HepG2 (cell line): ENCODE results near the gene KPNB1. TPM values are rescaled to one million over a fixed set of nuclear protein-coding genes. Genes with fewer than 3 reads are reported as not detected.

ENCODE experiments used
- ARID2 ChIP-seq: sonication (generic); formaldehyde crosslinking; IDR thresholded peaks from 2 replicates; pipeline ENCODE4 v1.8.1; 2022; ENCODE audit warnings: mild to moderate bottlenecking, missing genetic modification reagents, borderline replicate concordance
- ARNT2 ChIP-seq: sonication (generic); formaldehyde crosslinking; IDR thresholded peaks from 2 replicates; pipeline ENCODE4 v1.8.0; 2022; ENCODE audit warnings: mild to moderate bottlenecking, low read depth, missing genetic modification reagents, moderate library complexity
- CBX2 ChIP-seq, 2 experiments: fragments of 200-600 bp in 1 of 2; sonication (generic); formaldehyde crosslinking in 1 of 2; IDR thresholded peaks; 2 replicates each; pipeline versions ENCODE4 v1.7.0 to v1.8.1; 2018 to 2022; ENCODE audit warnings: low read depth in 2 of 2, low read length in 1 of 2, mild to moderate bottlenecking in 1 of 2, missing genetic modification reagents in 1 of 2
- NFYC ChIP-seq: IDR thresholded peaks from 2 replicates; pipeline ENCODE4 v1.6.1; 2016; ENCODE audit warnings: missing genetic modification reagents, missing compliant biosample characterization
- POGZ ChIP-seq: sonication (generic); formaldehyde crosslinking; IDR thresholded peaks from 2 replicates; pipeline ENCODE4 v1.4.0; 2020; ENCODE audit warnings: mild to moderate bottlenecking, missing genetic modification reagents
- RNF2 ChIP-seq: fragments of 450-650 bp; conservative IDR thresholded peaks from 2 replicates; pipeline ENCODE4 v1.6.1; 2016; ENCODE audit warnings: low read depth
- SMAD3 ChIP-seq: sonication (generic); formaldehyde crosslinking; IDR thresholded peaks from 2 replicates; pipeline ENCODE4 v1.4.0; 2020; ENCODE audit warnings: missing genetic modification reagents
- TMF1 ChIP-seq: sonication (generic); formaldehyde crosslinking; IDR thresholded peaks from 2 replicates; pipeline ENCODE4 v1.8.1; 2022; ENCODE audit warnings: low read depth, missing genetic modification reagents
- ZFP1 ChIP-seq: IDR thresholded peaks from 2 replicates; pipeline ENCODE4 v1.6.1; 2016
- ZNF136 ChIP-seq: sonication (generic); formaldehyde crosslinking; IDR thresholded peaks from 2 replicates; pipeline ENCODE4 v1.8.1; 2022; ENCODE audit warnings: low read depth, mild to moderate bottlenecking, moderate library complexity, missing genetic modification reagents
- ZNF207 ChIP-seq: fragments of 450-650 bp; IDR thresholded peaks from 2 replicates; pipeline ENCODE4 v1.6.1; 2016; ENCODE audit warnings: antibody characterized with exemption, borderline replicate concordance
- ZNF230 ChIP-seq: sonication (generic); formaldehyde crosslinking; IDR thresholded peaks from 2 replicates; pipeline ENCODE4 v1.4.0; 2020; ENCODE audit warnings: mild to moderate bottlenecking, missing genetic modification reagents
- ZNF232 ChIP-seq: sonication (generic); formaldehyde crosslinking; IDR thresholded peaks from 2 replicates; pipeline ENCODE4 v1.4.0; 2020; ENCODE audit warnings: missing genetic modification reagents, borderline replicate concordance
- ZNF569 ChIP-seq: sonication (generic); formaldehyde crosslinking; IDR thresholded peaks from 2 replicates; pipeline ENCODE4 v1.5.0; 2020; ENCODE audit warnings: mild to moderate bottlenecking, missing genetic modification reagents, moderate library complexity, borderline replicate concordance
- polyA plus RNA-seq, 8 experiments: library from polyadenylated mRNA; depleted of rRNA in 3 of 8; stranded (reverse) in 7 of 8; unstranded in 1 of 8; fragments of >200 nt; fragmentation: Illumina TruSeq in 4 of 8; extraction: Trizol in 4 of 8; gene quantifications; 2 replicates each; pipeline versions ENCODE4 v1.2.1 to v1.2.3, GENCODE V29; 2011 to 2016; ENCODE audit warnings: low read depth in 4 of 8, missing spikeins in 1 of 8, mixed read lengths in 1 of 8; ENCODE audit not compliant: insufficient read depth in 1 of 8
- total RNA-seq, 5 experiments: library from RNA; depleted of rRNA; stranded (reverse); fragments of >200 nt; fragmentation: Illumina TruSeq; extraction: Trizol; gene quantifications; 2 replicates each; pipeline ENCODE4 v1.2.3, GENCODE V29; 2016; ENCODE audit warnings: low read depth in 1 of 5
- TF ChIP-seq, protein P1 (sequence below): sonication (generic); formaldehyde crosslinking; conservative IDR thresholded peaks from 2 replicates; pipeline ENCODE4 v1.8.1; 2023; ENCODE audit warnings: missing genetic modification reagents
- TF ChIP-seq, protein P2 (sequence below): sonication (generic); formaldehyde crosslinking; IDR thresholded peaks from 2 replicates; pipeline ENCODE4 v1.5.0; 2020; ENCODE audit warnings: mild to moderate bottlenecking, missing genetic modification reagents, moderate library complexity
- TF ChIP-seq, protein P3 (sequence below): sonication (generic); formaldehyde crosslinking; IDR thresholded peaks from 2 replicates; pipeline ENCODE4 v1.8.0; 2023; ENCODE audit warnings: mild to moderate bottlenecking, missing genetic modification reagents
- TF ChIP-seq, protein P4 (sequence below): sonication (generic); formaldehyde crosslinking; IDR thresholded peaks from 2 replicates; pipeline ENCODE4 v1.9.0; 2022; ENCODE audit warnings: low read depth, missing genetic modification reagents
- TF ChIP-seq, protein P5 (sequence below): sonication (generic); formaldehyde crosslinking; IDR thresholded peaks from 2 replicates; pipeline ENCODE4 v1.9.0; 2022; ENCODE audit warnings: missing genetic modification reagents, mild to moderate bottlenecking, borderline replicate concordance
- TF ChIP-seq, protein P6 (sequence below): sonication (generic); formaldehyde crosslinking; IDR thresholded peaks from 2 replicates; pipeline ENCODE4 v1.5.1; 2020; ENCODE audit warnings: mild to moderate bottlenecking, missing genetic modification reagents, borderline replicate concordance

The KPNB1 gene
- total and polyA plus RNA-seq, 2 of the 13 experiments (the other 11 are each of a cell fraction or from before 2014, with no cell fraction given): 164 to 424 TPM

DNA sequence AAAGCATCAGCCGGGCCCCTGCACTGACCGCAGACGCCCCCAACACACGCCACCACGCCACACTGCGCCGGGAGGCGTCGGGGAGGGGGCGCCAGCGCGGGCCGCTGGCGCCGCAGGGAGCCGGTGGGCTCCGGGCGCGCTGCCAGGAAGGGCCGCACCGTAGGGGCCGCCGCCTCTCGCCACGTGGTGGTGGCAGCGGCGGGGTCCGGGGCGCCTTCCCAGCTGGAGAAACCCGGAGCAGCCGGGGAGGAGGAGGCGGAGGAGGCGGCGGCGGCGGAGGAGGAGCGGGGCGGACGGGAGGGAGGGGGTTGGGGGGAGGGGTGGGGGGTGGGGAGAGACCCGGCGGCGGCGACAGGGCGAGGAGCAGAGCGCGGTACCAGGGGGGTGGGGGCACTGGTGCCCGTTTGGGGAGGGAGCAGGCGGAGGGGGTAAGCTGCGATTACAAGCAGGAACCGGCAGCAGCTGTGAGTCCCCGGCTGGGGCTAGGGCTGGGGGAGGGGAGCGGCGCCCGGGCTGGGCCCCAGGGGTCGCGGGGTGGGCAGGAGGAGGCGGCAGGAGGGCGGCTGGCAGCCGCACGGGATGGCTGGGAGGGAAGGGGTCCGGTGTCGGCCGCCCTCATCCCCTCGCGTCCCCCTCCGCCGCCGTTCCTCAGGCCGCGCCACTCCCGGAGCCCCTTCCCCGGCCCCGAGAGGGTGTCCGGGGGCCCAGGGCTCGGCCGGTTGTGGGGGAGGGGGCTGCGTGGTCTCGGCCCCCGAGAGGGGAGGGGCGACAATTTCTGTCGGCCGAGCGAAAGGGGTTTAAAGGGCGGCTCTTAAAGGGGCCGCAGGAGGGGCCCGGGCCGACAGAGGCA is 44.2 kb downstream of the KPNB1 start, which contains the start of gene TBKBP1 (continued):
- TF ChIP-seq, protein P1, sequence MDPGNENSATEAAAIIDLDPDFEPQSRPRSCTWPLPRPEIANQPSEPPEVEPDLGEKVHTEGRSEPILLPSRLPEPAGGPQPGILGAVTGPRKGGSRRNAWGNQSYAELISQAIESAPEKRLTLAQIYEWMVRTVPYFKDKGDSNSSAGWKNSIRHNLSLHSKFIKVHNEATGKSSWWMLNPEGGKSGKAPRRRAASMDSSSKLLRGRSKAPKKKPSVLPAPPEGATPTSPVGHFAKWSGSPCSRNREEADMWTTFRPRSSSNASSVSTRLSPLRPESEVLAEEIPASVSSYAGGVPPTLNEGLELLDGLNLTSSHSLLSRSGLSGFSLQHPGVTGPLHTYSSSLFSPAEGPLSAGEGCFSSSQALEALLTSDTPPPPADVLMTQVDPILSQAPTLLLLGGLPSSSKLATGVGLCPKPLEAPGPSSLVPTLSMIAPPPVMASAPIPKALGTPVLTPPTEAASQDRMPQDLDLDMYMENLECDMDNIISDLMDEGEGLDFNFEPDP (CRISPR knock-in tag): no peak
- TF ChIP-seq NFYC (CRISPR knock-in tag) (no peak), ZNF569 (CRISPR knock-in tag) (no peak), ARID2 (CRISPR knock-in tag) (no peak), ZNF232 (CRISPR knock-in tag) (0 out of 2 replicates have a peak, but pooled peaks have one; percentile 31), ARNT2 (CRISPR knock-in tag) (no peak), ZFP1 (CRISPR knock-in tag) (no peak), ZNF136 (CRISPR knock-in tag) (no peak), SMAD3 (CRISPR knock-in tag) (no peak), TMF1 (CRISPR knock-in tag) (no peak), CBX2 (IDR thresholded peaks at IDR 0.05; ENCODE audit: low read depth, low read length) (no peak), CBX2 (CRISPR knock-in tag; IDR thresholded peaks at IDR 0.05; ENCODE audit: low read depth) (no peak), RNF2 (no peak), POGZ (CRISPR knock-in tag) (no peak), ZNF207 (no peak), ZNF230 (CRISPR knock-in tag) (no peak)
- TF ChIP-seq, protein P2, sequence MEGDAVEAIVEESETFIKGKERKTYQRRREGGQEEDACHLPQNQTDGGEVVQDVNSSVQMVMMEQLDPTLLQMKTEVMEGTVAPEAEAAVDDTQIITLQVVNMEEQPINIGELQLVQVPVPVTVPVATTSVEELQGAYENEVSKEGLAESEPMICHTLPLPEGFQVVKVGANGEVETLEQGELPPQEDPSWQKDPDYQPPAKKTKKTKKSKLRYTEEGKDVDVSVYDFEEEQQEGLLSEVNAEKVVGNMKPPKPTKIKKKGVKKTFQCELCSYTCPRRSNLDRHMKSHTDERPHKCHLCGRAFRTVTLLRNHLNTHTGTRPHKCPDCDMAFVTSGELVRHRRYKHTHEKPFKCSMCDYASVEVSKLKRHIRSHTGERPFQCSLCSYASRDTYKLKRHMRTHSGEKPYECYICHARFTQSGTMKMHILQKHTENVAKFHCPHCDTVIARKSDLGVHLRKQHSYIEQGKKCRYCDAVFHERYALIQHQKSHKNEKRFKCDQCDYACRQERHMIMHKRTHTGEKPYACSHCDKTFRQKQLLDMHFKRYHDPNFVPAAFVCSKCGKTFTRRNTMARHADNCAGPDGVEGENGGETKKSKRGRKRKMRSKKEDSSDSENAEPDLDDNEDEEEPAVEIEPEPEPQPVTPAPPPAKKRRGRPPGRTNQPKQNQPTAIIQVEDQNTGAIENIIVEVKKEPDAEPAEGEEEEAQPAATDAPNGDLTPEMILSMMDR (CRISPR knock-in tag): no peak
- TF ChIP-seq, protein P3, sequence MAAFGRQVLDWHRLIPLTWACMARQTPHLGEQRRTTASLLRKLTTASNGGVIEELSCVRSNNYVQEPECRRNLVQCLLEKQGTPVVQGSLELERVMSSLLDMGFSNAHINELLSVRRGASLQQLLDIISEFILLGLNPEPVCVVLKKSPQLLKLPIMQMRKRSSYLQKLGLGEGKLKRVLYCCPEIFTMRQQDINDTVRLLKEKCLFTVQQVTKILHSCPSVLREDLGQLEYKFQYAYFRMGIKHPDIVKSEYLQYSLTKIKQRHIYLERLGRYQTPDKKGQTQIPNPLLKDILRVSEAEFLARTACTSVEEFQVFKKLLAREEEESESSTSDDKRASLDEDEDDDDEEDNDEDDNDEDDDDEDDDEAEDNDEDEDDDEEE (CRISPR knock-in tag): no peak
- TF ChIP-seq, protein P4, sequence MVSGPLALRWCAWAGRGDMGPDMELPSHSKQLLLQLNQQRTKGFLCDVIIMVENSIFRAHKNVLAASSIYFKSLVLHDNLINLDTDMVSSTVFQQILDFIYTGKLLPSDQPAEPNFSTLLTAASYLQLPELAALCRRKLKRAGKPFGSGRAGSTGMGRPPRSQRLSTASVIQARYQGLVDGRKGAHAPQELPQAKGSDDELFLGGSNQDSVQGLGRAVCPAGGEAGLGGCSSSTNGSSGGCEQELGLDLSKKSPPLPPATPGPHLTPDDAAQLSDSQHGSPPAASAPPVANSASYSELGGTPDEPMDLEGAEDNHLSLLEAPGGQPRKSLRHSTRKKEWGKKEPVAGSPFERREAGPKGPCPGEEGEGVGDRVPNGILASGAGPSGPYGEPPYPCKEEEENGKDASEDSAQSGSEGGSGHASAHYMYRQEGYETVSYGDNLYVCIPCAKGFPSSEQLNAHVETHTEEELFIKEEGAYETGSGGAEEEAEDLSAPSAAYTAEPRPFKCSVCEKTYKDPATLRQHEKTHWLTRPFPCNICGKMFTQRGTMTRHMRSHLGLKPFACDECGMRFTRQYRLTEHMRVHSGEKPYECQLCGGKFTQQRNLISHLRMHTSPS (CRISPR knock-in tag): no peak
- TF ChIP-seq, protein P5, sequence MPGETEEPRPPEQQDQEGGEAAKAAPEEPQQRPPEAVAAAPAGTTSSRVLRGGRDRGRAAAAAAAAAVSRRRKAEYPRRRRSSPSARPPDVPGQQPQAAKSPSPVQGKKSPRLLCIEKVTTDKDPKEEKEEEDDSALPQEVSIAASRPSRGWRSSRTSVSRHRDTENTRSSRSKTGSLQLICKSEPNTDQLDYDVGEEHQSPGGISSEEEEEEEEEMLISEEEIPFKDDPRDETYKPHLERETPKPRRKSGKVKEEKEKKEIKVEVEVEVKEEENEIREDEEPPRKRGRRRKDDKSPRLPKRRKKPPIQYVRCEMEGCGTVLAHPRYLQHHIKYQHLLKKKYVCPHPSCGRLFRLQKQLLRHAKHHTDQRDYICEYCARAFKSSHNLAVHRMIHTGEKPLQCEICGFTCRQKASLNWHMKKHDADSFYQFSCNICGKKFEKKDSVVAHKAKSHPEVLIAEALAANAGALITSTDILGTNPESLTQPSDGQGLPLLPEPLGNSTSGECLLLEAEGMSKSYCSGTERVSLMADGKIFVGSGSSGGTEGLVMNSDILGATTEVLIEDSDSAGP (CRISPR knock-in tag): peak; percentile 99
- TF ChIP-seq, protein P6, sequence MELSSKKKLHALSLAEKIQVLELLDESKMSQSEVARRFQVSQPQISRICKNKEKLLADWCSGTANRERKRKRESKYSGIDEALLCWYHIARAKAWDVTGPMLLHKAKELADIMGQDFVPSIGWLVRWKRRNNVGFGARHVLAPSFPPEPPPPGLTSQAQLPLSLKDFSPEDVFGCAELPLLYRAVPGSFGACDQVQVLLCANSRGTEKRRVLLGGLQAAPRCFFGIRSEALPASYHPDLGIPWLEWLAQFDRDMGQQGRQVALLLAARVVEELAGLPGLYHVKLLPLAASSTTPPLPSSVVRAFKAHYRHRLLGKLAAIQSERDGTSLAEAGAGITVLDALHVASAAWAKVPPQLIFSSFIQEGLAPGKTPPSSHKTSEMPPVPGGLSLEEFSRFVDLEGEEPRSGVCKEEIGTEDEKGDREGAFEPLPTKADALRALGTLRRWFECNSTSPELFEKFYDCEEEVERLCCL (CRISPR knock-in tag): no peak
